GM18907 (cell line): Measurements from ENCODE around the gene ATP6V0C.
"Not testable (repeated sequence)": the region's sequence is repeated elsewhere in the genome, so short reads cannot be mapped to it uniquely, and the experiment has no call there.

Experiments
- ATAC-seq: cut with Tn5 transposase; IDR thresholded peaks from one replicate; pipeline ENCODE4 v1.9.1; 2021; ENCODE audit warnings: mild to moderate bottlenecking, moderate library complexity; ENCODE audit not compliant: unreplicated experiment

Gene ATP6V0C

DNA sequence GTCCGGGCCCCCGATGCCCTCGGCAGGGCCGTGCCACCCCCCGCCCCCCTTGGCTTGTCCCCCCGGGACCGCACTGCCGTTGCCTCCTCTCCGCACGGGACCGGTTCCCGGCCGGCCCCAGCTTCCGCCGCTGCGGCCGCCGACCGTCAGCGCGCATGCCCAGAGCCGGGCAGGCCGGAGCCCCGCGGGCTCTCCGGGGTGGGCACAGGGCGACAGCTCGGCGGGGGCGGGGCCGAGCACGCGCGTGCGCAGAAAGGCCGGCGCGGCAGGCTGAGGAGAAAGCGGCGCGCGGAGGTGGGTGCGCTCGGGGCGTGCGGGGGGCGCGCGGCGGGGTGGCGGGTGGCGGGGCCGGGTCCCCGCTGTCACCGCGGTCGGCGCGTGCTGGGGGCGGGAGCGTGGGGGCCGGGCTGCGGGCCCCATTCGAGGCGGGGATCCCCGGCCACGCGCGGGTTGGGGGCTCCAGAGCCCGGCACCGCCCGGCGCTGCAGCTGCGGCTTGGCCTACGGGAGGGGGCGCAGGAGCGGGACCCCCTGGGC, 38.8 kb upstream of the ATP6V0C start, which contains the start of gene TBC1D24:
TBC1D24 (plus strand) TSS at position 251 of the 536 bp plus-strand sequence. CDS start 21,022 bp downstream, outside the sequence.
- ATAC-seq = peak; percentile 55

GRCh38 chr16:2475413-2476344, 38.1 kb upstream of the ATP6V0C start:
- ATAC-seq = no peak

GRCh38 chr16:2476345-2476720, 37.4 kb upstream of the ATP6V0C start:
- no peak for ATAC-seq

GRCh38 chr16:2476741-2477140, 37.0 kb upstream of the ATP6V0C start:
- no peak for ATAC-seq

DNA sequence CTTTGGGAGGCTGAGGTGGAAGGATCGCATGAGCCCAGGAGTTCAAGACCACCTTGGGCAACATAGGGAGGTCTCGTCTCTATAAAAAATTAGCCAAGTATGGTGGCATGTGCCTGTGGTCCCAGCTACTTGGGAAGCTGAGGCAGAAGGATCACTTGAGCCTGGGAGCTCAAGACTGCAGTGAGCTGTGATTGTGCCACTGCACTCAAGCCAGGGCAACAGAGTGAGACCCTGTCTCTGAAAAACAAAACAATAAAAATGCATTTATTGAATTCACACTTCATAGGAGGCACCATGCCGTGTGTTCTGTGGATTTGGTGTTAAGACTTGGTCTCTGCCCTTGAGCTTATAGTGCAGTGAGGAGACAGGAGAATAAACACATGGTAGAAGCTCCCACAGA, 36.4 kb upstream of the ATP6V0C start:
- ATAC-seq = no peak

DNA sequence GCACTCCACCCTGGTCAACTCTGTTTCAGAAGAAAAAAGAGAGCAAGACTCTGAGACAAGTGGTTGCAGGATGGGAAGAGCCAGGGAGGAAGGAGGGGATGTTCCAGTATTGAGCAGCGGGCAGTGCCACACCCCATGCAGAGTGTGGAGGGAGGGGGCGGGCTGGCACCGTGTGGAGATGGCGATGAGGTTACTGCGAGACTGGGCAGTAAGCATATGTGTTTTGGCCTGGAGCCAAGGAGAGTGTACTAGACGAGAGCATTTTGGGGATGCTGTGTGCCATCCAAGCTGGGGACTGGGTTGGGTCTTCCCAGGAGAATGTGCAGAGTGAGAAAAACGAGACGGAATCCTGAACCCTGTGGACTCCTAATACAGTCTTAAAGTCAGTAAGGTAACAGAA, 35.5 kb upstream of the ATP6V0C start:
- ATAC-seq = no peak

- not testable (repeated sequence) for ATAC-seq
These were observed 33.8 kb upstream of the ATP6V0C start for GRCh38 chr16:2479996-2480395.

GRCh38 chr16:2480948-2481347, 32.8 kb upstream of the ATP6V0C start:
- no peak for ATAC-seq

DNA sequence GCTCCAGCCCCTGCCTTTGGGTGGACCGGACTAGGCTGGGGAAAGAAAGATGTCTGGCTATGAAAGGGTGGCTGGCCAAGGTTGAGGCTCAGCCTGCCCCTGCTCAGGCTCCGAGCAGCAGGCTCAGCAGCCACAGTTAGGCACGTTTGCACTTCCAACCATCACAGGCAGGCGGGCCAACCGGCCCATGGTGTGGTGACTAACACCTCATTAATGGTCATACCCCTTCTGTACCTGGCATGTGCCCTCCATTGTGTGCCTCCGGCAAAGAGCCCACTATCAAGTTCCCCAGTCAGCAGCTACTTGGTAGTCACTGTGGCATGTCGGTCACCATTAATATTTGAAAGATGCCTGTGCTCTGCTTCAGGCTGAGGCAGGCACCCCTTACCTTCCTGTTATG, 32.1 kb upstream of the ATP6V0C start:
- ATAC-seq = no peak

GRCh38 chr16:2482249-2482648, 31.5 kb upstream of the ATP6V0C start:
- ATAC-seq = no peak

- ATAC-seq = no peak
These were observed 30.8 kb upstream of the ATP6V0C start for GRCh38 chr16:2482708-2483534.

DNA sequence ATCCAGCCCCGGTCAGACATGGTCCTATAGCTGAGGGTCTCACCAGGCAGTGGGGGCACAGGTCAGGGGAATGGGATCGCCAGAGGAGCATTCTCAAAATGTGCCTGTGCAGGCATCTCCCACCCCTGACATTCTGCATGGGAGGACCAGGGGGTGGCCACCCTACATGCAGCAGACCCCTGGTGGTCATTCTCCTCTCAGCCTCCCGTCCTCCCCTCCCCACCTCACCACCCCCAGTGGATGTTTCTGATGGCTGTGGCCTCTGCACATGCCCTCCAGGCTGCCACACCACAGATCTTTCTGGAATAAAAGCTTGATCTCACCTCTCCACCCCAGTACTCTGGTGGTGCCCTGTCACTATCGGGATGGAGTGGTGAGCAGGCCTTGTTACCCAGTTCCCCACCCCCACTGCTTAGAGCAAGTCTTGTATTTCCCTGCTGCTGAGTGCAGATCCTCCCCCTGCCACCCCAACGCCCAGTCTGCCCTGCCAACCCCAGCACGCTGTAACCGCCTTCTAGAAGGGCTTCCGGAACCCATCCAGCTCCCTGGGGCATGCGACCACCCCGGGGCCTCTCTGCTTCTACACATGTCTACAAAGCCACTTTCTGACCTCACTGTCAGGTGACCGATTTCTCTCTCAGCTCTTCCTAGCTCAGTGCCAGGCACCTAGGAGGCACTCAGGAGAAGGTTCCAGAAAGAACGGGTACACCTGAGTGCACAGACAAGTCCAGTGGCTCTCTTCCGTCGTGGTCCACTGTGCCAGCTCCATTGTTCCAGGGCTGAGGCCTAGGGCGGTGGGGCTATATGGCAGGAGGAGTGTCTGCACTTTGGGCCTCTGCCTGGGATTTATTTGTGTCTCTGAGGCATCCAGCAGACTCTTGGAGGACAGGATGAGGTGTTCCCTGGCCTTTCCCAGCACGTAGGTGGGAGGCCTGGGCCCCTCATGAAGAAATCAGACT, 29.5 kb upstream of the ATP6V0C start:
- ATAC-seq = no peak

- no peak for ATAC-seq
These were observed 28.7 kb upstream of the ATP6V0C start for GRCh38 chr16:2484898-2485508.

GRCh38 chr16:2485811-2486507, 27.8 kb upstream of the ATP6V0C start:
- ATAC-seq = no peak

- peak; percentile 61 for ATAC-seq
These were observed 26.9 kb upstream of the ATP6V0C start for GRCh38 chr16:2486645-2487516.

GRCh38 chr16:2487517-2487842, 26.3 kb upstream of the ATP6V0C start:
- no peak for ATAC-seq

DNA sequence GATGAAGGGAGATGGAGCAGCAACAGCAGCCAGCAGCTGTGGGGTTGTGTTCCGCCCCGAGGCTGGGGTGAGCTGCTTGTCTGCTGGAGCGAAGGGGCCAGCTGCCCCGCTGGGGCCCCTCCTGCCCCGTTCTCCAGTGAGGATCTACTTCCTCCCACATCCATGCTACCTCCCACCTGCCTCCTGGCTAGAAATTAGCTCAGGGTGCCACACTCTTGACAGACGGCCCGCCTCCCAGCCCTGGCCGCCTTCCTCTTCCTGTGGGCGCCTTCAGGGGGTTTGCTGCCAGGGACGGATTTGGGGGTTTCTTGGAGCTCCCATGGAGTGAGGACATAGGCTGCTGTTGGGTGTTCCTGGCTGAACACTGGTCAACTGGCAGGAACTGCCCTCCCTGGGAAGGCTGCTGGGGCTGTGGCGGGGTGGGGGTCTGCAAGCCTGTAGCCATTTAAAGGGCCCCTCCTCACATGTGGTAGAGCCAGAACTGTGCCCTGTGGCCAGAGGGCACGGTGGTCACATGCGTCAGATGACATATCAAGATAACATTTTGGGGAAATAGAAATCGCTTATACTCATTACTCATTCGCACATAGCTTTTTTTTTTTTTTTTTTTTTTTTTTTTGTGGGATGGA, 25.7 kb upstream of the ATP6V0C start:
- ATAC-seq = no peak

- no peak for ATAC-seq
These were observed 24.2 kb upstream of the ATP6V0C start for GRCh38 chr16:2489581-2489980.
